ENCODE data around the gene PTPRJ.

DNA sequence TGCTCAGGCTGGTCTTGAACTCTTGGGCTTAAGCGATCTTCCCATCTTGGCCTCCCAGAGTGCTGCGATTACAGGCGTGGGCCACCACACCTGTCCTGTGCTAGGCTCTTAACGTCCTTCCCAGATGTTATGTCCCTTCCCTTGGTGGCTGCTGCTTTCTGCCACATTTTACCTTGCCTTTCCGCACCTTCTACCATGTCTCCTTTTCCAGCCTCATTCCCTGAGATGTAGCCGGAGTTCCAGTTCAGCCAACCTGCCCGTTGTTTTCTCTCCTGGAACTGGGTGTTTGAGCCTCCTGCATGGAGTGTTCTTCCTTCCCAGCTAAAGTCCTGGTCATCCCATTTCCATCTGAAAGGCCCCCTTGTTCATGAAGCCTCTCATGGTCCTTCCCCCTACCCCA lies 95.3 kb downstream of the PTPRJ start:
- TF ChIP-seq POLR2A (IDR thresholded peaks at IDR 0.05) (no peak), CTCF (IDR thresholded peaks at IDR 0.05) (no peak)

Data from vagina (tissue), 2 donors.